H9 (cell line): ENCODE measurements around the gene PDE1A. TPM values are rescaled to one million over a fixed set of nuclear protein-coding genes. Genes with fewer than 3 reads are reported as not detected.

ENCODE experiments used
- DNase-seq: peaks from one replicate; pipeline ENCODE4 v3.0.0-alpha.2; 2017
- H2AFZ ChIP-seq: one replicate; pipeline ENCODE4 v1.6.1; 2013; ENCODE audit warnings: mild to moderate bottlenecking, low read length, control low read depth, moderate library complexity
- H2AK5ac ChIP-seq: 2 replicates; pipeline ENCODE4 v1.6.1; 2013; ENCODE audit warnings: low read length, control low read depth, mixed read lengths; ENCODE audit not compliant: insufficient read length
- H2BK120ac ChIP-seq: one replicate; pipeline ENCODE4 v1.6.1; 2013; ENCODE audit warnings: low read depth, mild to moderate bottlenecking, low read length, control low read depth, inconsistent platforms; ENCODE audit not compliant: poor library complexity, severe bottlenecking
- H2BK12ac ChIP-seq: 2 replicates; pipeline ENCODE4 v1.6.1; 2013; ENCODE audit warnings: low read length, control low read depth, mixed read lengths, low read depth; ENCODE audit not compliant: insufficient read length
- H2BK15ac ChIP-seq: 2 replicates; pipeline ENCODE4 v1.6.1; 2013; ENCODE audit warnings: low read depth, low read length, control low read depth
- H2BK20ac ChIP-seq: one replicate; pipeline ENCODE4 v1.6.1; 2013; ENCODE audit warnings: low read depth, mild to moderate bottlenecking, low read length, control low read depth, inconsistent platforms; ENCODE audit not compliant: poor library complexity, severe bottlenecking
- H2BK5ac ChIP-seq: 2 replicates; pipeline ENCODE4 v1.6.1; 2013; ENCODE audit warnings: low read length, control low read depth, mixed read lengths; ENCODE audit not compliant: insufficient read length
- H3K14ac ChIP-seq: 2 replicates; pipeline ENCODE4 v1.6.1; 2013; ENCODE audit warnings: low read length, control low read depth; ENCODE audit not compliant: insufficient read depth
- H3K18ac ChIP-seq: 2 replicates; pipeline ENCODE4 v1.6.1; 2013; ENCODE audit warnings: low read depth, mild to moderate bottlenecking, mixed read lengths, low read length, control low read depth; ENCODE audit not compliant: insufficient read length
- H3K23ac ChIP-seq: 2 replicates; pipeline ENCODE4 v1.6.1; 2013; ENCODE audit warnings: low read length, control low read depth, mixed read lengths, low read depth; ENCODE audit not compliant: insufficient read length
- H3K23me2 ChIP-seq: 2 replicates; pipeline ENCODE4 v1.6.1; 2013; ENCODE audit warnings: low read depth, mild to moderate bottlenecking, mixed read lengths, low read length, control low read depth; ENCODE audit not compliant: insufficient read length, poor library complexity, severe bottlenecking
- H3K27ac ChIP-seq: 2 replicates; pipeline ENCODE4 v1.5.1; 2013; ENCODE audit warnings: low read length, control low read depth, mixed read lengths, low read depth; ENCODE audit not compliant: insufficient read length
- H3K27me3 ChIP-seq: 2 replicates; pipeline ENCODE4 v1.6.1; 2013; ENCODE audit warnings: low read length, control low read depth, inconsistent platforms; ENCODE audit not compliant: insufficient read depth
- H3K4ac ChIP-seq: 2 replicates; pipeline ENCODE4 v1.6.1; 2013; ENCODE audit warnings: low read depth, mild to moderate bottlenecking, control low read depth, inconsistent platforms, low read length, moderate library complexity
- H3K4me1 ChIP-seq: 2 replicates; pipeline ENCODE4 v1.6.1; 2013; ENCODE audit warnings: low read length, control low read depth, inconsistent platforms; ENCODE audit not compliant: insufficient read depth
- H3K4me2 ChIP-seq: 2 replicates; pipeline ENCODE4 v1.6.1; 2013; ENCODE audit warnings: low read length, control low read depth, mixed read lengths; ENCODE audit not compliant: insufficient read length, insufficient read depth
- H3K56ac ChIP-seq: 2 replicates; pipeline ENCODE4 v1.6.1; 2013; ENCODE audit warnings: low read depth, mild to moderate bottlenecking, mixed read lengths, low read length, control low read depth; ENCODE audit not compliant: insufficient read length
- H3K79me1 ChIP-seq: 2 replicates; pipeline ENCODE4 v1.6.1; 2013; ENCODE audit warnings: low read depth, mild to moderate bottlenecking, moderate library complexity, low read length, control low read depth, inconsistent platforms; ENCODE audit not compliant: insufficient read depth, poor library complexity, severe bottlenecking
- H3K79me2 ChIP-seq: 2 replicates; pipeline ENCODE4 v1.6.1; 2013; ENCODE audit warnings: low read length, control low read depth, inconsistent platforms; ENCODE audit not compliant: insufficient read depth
- H3K9ac ChIP-seq: 2 replicates; pipeline ENCODE4 v1.6.1; 2013; ENCODE audit warnings: low read length, control low read depth, mixed read lengths; ENCODE audit not compliant: insufficient read length; ENCODE audit errors: extremely low read depth
- H3K9me3 ChIP-seq: one replicate; pipeline ENCODE4 v1.6.1; 2013; ENCODE audit warnings: low read depth, low read length, inconsistent platforms; ENCODE audit not compliant: control insufficient read depth
- H3T11ph ChIP-seq: one replicate; pipeline ENCODE4 v1.6.1; 2013; ENCODE audit warnings: mild to moderate bottlenecking, low read length, control low read depth, inconsistent platforms
- H4K20me1 ChIP-seq: one replicate; pipeline ENCODE4 v1.6.1; 2013; ENCODE audit not compliant: control insufficient read depth, insufficient read length, insufficient read depth
- H4K5ac ChIP-seq: 2 replicates; pipeline ENCODE4 v1.6.1; 2013; ENCODE audit warnings: low read depth, mild to moderate bottlenecking, mixed read lengths, low read length, control low read depth; ENCODE audit not compliant: insufficient read length
- H4K8ac ChIP-seq: replicated peaks from 2 replicates; pipeline ENCODE4 v1.6.1; 2013; ENCODE audit warnings: low read length, control low read depth, mixed read lengths, low read depth; ENCODE audit not compliant: insufficient read length
- H4K91ac ChIP-seq: 2 replicates; pipeline ENCODE4 v1.6.1; 2013; ENCODE audit warnings: low read depth, mild to moderate bottlenecking, moderate library complexity, mixed read lengths, low read length, control low read depth; ENCODE audit not compliant: insufficient read length
- H3K27ac Mint-ChIP-seq, 3 experiments: 2 replicates in 2 of 3; 3 replicates in 1 of 3; pipeline ENCODE4 v1.8.0; 2020 to 2021; ENCODE audit warnings: mixed read lengths in 3 of 3, mild to moderate bottlenecking in 1 of 3, moderate library complexity in 1 of 3
- H3K27me3 Mint-ChIP-seq: 2 replicates; pipeline ENCODE4 v1.8.0; 2021; ENCODE audit warnings: low read depth, mild to moderate bottlenecking, moderate library complexity, mixed read lengths
- H3K36me3 Mint-ChIP-seq, 3 experiments: 2 replicates in 2 of 3; 3 replicates in 1 of 3; pipeline ENCODE4 v1.8.0; 2020 to 2021; ENCODE audit warnings: low read depth in 3 of 3, mixed read lengths in 3 of 3; ENCODE audit not compliant: insufficient read depth in 1 of 3
- H3K4me1 Mint-ChIP-seq, 2 experiments: 2 replicates each; pipeline ENCODE4 v1.8.0; 2020; ENCODE audit warnings: mixed read lengths in 2 of 2
- H3K4me3 Mint-ChIP-seq, 2 experiments: 2 replicates in 1 of 2; 3 replicates in 1 of 2; pipeline ENCODE4 v1.8.0; 2020 to 2021; ENCODE audit warnings: mild to moderate bottlenecking in 2 of 2, mixed read lengths in 2 of 2, moderate library complexity in 1 of 2
- H3K9me3 Mint-ChIP-seq, 2 experiments: 2 replicates in 1 of 2; 3 replicates in 1 of 2; pipeline ENCODE4 v1.8.0; 2020; ENCODE audit warnings: mild to moderate bottlenecking in 2 of 2, mixed read lengths in 2 of 2, moderate library complexity in 1 of 2
- WGBS: extraction: QIAGEN DNeasy Blood & Tissue Kit; methylation state at CpG from one replicate; pipeline ENCODE4 v1.1.7; 2013; ENCODE audit warnings: missing lambda C conversion rate, low lambda C conversion rate, mixed read lengths; ENCODE audit not compliant: insufficient read length; ENCODE audit errors: extremely low coverage; 5-methylcytosine and 5-hydroxymethylcytosine counted together
- total RNA-seq: library from RNA; stranded (reverse); gene quantifications from 2 replicates; pipeline ENCODE4 v1.2.1, GENCODE V29; 2021
- TF ChIP-seq, protein P1 (sequence below): fragments of 200-600 bp; sonication (generic); conservative IDR thresholded peaks from 3 replicates; pipeline ENCODE4 v1.8.0; 2021; ENCODE audit warnings: antibody characterized with exemption, mild to moderate bottlenecking

The PDE1A gene
- total RNA-seq, 1 experiment from 2014 or later, result 0.11 TPM

DNA sequence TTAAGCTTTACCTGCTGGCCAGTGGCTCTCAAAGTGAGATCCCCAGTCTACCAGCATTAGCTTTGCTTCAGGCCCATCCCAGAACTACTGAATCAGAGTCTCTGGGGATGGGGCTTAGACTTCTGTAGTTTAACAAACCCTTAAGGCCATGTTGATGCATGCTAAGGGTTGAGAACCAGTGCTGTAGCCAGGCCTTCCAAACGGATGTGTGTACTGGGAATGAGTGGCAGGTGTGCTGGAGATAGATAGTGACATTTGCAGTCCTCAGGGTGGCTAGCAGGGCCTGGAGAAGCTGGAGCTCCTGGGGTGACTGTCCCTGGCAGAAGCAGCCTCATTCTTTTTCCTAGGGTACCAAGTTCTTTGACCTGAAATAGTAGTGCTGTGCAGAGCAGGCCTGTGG lies 292.6 kb downstream of the PDE1A start:
- Histone ChIP-seq H3K27ac (no peak overlapping the region), H4K91ac (no peak overlapping the region), H3K14ac (no peak overlapping the region), H3K4me2 (no peak overlapping the region), H3K18ac (no peak overlapping the region), H2BK15ac (no peak overlapping the region), H2AK5ac (no peak overlapping the region), H2BK12ac (no peak overlapping the region), H2BK120ac (no peak overlapping the region), H3K27me3 (no peaks in the 10 kb centered on the region), H2BK5ac (no peak overlapping the region), H4K5ac (no peak overlapping the region), H3K79me2 (no peaks in the 10 kb centered on the region), H4K20me1 (no peaks in the 10 kb centered on the region), H2AFZ (no peak overlapping the region), H3K23ac (no peak overlapping the region), H3K56ac (no peak overlapping the region), H3K79me1 (no peaks in the 10 kb centered on the region), H3K9me3 (no peaks in the 10 kb centered on the region), H4K8ac (no peak overlapping the region), H3K9ac (no peak overlapping the region), H3T11ph (no peak overlapping the region), H3K4ac (no peak overlapping the region), H2BK20ac (no peak overlapping the region), H3K23me2 (no peaks in the 10 kb centered on the region), H3K4me1 (no peaks in the 10 kb centered on the region)
- no CpG with 5 or more reads among the region's 1 CpG for WGBS
- Mint-ChIP-seq H3K27me3 (no peaks in the 10 kb centered on the region), H3K27ac (no peak overlapping the region; a peak in 1 of 7 replicates), H3K36me3 (no peaks in the 10 kb centered on the region; a peak in 1 of 7 replicates), H3K9me3 (no peaks in the 10 kb centered on the region), H3K4me1 (no peaks in the 10 kb centered on the region), H3K4me3 (no peak overlapping the region)
- TF ChIP-seq, protein P1, sequence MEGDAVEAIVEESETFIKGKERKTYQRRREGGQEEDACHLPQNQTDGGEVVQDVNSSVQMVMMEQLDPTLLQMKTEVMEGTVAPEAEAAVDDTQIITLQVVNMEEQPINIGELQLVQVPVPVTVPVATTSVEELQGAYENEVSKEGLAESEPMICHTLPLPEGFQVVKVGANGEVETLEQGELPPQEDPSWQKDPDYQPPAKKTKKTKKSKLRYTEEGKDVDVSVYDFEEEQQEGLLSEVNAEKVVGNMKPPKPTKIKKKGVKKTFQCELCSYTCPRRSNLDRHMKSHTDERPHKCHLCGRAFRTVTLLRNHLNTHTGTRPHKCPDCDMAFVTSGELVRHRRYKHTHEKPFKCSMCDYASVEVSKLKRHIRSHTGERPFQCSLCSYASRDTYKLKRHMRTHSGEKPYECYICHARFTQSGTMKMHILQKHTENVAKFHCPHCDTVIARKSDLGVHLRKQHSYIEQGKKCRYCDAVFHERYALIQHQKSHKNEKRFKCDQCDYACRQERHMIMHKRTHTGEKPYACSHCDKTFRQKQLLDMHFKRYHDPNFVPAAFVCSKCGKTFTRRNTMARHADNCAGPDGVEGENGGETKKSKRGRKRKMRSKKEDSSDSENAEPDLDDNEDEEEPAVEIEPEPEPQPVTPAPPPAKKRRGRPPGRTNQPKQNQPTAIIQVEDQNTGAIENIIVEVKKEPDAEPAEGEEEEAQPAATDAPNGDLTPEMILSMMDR, result no peak
- no peak for DNase-seq
